Thyroid gland (tissue), 4 donors: ENCODE results near the gene MEN1.

Experiments used
- CTCF ChIP-seq, 6 experiments: fragments of 200-600 bp in 3 of 6; fragments of 450-650 bp in 3 of 6; sonication (generic) in 3 of 6; IDR thresholded peaks; one replicate each; pipeline ENCODE4 v1.5.1; 2016 to 2019; ENCODE audit warnings: antibody characterized with exemption in 6 of 6, mild to moderate bottlenecking in 2 of 6, inconsistent platforms in 1 of 6, moderate library complexity in 1 of 6
- POLR2A ChIP-seq, 2 donors: fragments of 450-650 bp; IDR thresholded peaks; one replicate each; pipeline ENCODE4 v1.6.1; 2017; ENCODE audit warnings: antibody characterized with exemption in 2 of 2, mild to moderate bottlenecking in 2 of 2, moderate library complexity in 1 of 2

- no peak for TF ChIP-seq POLR2A (IDR thresholded peaks at IDR 0.05)
- TF ChIP-seq CTCF (IDR thresholded peaks at IDR 0.05) = no peak
These were observed 15.8 kb downstream of the MEN1 start for GRCh38 chr11:64794526-64794925.
